NCI-H524 (cell line): ENCODE measurements around the gene FUT6.
"Not testable (repeated sequence)": the region's sequence is repeated elsewhere in the genome, so short reads cannot be mapped to it uniquely, and the experiment has no call there.

ENCODE experiments used
- DNase-seq, 2 experiments: peaks; one replicate each; lab custom pipeline; 2025; lab: John Stamatoyannopoulos, UW

Gene FUT6, protein sequence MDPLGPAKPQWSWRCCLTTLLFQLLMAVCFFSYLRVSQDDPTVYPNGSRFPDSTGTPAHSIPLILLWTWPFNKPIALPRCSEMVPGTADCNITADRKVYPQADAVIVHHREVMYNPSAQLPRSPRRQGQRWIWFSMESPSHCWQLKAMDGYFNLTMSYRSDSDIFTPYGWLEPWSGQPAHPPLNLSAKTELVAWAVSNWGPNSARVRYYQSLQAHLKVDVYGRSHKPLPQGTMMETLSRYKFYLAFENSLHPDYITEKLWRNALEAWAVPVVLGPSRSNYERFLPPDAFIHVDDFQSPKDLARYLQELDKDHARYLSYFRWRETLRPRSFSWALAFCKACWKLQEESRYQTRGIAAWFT

DNA sequence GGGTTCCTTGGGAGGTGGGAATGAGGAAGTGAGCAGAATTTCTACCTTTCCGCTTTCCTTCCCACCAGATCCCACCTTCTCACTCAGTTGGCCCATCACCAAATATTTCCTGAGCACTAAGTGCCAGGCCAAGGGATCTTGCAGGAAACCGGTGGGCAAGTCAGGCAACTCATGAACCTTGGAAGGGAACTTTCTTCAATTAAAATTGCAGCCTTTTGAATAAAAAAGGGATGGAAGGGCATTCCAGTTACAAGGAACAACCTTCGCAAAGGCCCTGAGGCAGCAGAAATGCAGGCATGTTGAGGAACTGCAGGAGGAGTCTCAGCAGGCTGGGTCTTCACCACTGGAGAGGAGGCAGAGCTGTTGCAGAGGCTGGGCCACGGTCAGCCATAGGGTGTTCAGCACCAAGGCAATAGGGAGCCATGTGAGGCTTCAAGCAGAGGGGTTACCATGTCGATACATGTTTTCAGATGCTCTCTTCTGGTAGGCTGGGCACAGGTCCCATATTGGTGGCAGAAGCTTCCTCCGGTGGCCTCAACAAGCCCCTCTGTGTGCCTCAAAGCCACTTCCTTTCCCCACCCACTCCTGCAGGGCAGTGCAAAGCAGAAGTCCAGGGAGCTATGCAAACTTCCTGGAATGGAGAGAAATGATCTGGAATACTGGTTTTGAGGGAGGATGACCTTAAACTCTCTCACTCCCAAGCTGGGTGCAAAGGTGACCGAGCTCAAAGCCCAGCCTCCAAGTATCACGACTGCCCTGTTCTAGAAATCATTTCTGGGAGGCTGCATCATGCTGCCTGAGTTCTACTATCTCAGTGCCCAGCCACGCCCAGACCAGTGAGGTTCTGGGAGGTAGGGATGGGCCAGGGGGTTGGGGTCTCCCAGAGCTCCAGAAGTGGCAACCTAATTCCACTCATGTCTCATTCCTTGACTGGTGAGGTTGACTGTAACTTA is at the start of gene FUT6:
TSS of gene FUT6 (minus strand) at position 638 of the 953 bp plus-strand sequence. CDS start 7,135 bp downstream, outside the sequence.
- DNase-seq, result no peak

DNA sequence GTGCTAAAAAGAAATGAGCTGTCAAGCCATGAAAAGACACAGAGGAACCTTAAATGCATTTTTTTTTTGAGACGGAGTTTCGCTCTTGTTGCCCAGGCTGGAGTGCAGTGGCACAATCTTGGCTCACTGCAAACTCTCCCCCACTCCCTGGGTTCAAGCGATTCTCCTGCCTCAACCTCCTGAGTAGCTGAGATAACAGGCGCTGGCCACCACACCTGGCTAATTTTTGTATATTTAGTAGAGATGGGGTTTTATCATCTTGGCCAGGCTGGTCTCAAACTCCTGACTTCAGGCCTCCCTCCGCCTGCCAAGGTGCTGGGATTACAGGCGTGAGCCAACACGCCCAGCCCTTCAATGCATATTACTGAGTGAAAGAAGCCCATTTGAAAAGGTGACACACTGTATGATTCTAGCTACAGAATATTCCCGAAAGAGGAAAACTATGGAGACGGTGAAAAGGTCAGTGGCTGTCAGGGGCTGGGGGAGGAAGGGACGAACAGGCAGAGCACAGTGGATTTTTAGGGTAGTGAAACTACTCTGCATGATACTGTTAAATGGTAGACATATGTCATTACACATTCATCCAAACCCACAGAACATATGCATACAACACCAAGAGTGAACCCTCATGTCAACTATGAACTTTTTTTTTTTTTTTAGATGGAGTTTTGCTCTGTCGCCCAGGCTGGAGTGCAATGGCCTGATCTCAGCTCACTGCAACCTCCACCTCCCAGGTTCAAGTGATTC is 44.7 kb upstream of the FUT6 start:
- not testable (repeated sequence) for DNase-seq

DNA sequence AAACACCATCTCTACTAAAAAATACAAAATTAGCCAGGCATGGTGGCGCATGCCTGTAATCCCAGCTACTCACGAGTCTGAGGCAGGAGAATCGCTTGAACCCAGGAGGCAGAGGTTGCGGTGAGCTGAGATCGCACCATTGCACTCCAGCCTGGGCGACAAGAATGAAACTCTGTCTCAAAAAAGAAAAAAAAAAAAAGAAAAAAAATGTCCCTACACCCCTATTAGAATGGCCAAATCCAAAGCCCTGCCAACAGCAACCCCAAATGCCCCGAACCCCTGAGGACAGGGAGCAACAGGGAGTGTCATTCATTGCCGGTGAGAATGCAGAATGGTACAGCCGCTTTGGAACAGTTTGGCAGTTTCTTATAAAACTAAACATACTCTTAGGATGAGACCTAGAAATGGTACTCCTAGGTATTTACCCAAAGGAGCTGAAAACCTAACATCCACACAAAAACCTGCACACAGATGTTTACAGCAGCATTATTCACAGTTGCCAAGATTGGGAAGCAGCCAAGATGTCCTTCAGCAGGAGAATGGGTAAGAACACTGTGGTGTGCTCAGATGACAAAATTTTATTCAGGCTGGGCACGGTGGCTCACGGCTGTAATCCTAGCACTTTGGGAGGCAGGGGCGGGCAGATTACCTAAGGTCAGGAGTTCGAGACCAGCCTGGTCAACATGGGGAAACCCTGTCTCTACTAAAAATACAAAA is 43.8 kb upstream of the FUT6 start:
- DNase-seq, result not testable (repeated sequence)

DNA sequence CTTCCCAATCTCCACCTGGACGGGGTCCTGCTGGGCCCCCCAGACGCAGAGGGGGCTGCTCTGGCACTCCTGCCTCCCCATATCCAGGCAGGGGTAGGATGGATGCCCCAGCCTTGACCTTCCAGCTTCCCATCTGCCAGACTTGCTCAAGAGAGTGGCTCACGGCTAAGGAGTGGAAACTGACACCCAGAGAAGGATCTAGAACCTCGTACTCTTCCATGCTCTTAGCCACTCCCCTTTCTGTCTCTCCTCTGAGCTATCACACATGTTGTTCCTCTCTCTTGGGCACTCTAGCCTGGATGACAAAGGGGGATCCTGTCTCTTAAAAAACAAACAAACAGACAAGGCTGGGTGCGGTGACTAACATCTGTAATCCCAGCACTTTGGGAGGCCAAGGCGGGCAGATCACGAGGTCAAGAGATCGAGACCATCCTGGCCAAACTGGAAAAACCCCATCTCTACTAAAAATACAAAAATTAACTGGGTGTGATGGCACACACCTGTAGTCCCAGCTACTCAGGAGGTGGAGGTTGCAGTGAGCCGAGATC is 43.0 kb upstream of the FUT6 start:
- peak in 1 of 2 experiments; percentile 47 for DNase-seq

DNA sequence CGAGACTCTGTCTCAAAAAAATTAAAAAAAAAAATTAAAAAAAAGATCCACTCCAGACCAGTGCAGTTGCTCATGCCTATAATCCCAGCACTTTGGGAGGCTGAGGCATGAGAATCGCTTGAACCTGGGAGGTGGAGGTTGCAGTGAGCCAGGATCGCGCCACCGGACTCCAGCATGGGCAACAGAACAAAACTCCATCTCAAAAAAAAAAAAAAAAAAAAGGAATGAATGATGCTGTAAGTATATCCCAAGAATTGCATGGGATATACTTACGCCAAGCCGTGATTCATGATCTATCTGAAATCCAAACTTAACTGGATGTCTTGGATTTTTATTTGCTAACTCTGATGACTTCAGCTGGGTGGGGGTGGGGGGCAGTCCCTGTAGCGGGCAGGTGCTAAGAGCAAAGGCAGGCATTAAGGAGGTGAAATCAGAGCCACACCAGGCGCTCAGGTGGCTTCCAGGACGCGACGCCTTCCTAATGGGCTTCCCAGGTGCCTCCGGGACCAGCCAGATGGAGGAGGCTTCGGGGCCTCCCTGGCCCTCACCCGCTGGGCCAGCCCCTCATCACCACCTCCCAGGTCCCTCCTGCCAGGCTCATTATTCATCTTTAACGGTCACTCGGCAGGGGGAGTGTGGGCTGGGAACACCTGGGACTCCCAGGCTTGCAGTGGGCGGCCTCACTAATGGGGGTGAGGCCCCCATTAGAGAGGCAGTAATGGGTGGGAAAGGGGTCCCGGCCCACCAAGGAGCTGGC is 42.2 kb upstream of the FUT6 start:
- DNase-seq, result peak; percentile 43 to 62

DNA sequence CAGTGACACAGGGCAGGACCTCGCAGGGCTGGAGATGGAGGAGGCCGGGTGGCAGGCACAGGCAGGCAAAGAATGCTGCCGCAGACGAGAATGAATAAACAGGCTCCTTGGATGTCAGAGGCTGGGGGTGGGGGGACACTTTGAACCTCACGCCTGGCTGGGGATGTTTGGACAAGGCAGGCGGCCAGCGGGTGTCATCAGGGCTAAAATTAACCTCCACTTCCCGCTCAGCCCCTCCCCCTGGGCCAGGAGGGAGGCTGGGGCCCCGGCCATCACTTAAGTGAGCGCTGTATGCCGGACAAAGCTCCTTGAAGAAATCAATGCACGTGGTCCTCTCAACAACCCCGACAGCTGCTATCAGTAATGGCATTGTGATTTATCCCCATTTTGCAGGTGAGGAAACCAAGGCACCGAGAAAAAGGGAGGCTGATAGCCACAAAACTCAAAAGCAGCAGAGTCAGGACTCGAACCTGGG is 41.1 kb upstream of the FUT6 start:
- DNase-seq, result peak in 1 of 2 experiments; percentile 41

DNA sequence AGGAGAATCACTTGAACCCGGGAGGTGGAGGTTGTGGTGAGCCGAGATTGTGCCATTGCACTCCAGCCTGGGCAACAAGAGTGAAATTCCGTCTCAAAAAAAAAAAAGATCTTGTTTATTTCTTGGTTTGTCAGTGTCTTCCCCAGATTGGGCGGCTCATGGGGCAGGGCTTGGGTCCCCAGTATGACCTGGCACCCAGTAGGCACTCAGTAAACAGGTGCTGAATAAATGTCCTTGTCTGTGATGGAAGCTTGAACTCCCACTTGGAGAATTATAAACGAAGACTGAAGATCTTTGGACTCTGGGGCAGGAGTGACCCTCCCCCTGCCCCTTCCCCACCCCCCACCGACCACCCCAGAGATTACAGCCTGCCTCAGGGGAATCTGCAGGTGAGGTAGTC is 40.7 kb upstream of the FUT6 start:
- no peak for DNase-seq

DNA sequence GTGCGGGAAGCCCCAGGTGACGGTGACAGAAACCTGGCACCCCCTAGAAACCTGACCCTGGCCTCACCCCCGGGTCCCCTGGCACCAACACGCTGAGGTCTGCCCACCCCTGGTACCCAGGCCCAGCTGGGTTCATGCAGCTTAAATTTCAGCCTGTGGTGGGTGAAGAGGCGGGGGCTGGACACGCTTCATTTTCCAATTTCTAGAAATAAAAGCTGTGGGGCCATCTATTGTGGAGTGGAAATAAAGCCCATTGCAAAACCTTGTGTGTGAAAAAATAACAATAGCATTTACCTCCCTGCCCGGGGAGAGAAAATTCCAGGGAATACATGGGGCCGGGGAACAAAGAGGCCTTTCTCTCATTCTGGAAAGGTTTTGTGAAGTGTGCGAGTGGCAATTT is 38.4 kb upstream of the FUT6 start:
- DNase-seq, result no peak

DNA sequence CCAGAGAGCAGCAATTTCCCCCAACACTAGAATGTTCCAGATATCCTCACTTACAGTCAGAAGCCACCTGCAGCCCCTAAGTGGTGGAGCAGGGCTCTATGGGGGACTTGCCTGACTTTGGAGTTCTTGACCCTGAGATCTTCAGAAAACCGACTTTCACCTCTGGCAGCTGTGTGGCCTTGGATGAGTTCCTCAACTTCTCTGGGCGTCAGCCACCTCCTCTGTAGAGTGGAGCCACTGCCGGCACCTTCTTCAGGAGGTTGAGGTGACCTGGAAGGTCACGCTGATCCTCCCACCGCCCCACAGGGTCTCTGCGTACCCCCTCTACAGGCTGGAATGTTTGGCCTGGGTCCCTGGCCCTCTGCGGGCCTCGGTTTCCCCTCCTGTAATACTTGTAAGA is 37.9 kb upstream of the FUT6 start:
- DNase-seq, result no peak

DNA sequence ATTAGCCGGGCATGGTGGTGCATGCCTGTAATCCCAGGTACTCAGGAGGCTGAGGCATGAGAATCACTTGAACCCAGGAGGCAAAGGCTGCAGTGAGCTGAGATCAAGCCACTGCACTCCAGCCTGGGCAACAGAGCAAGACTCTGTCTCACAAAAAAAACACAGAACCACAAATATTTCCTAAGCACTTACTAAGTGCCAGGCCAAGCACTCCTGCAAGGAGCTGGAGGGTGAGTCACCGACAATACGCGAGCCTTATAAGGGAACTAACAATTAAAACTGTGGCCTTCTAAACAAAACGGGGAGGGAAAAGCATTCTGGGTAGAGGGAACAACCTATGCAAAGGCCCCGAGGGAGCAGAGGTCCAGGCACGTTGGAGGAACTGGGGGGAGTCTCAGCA is 35.0 kb upstream of the FUT6 start:
- not testable (repeated sequence) for DNase-seq

DNA sequence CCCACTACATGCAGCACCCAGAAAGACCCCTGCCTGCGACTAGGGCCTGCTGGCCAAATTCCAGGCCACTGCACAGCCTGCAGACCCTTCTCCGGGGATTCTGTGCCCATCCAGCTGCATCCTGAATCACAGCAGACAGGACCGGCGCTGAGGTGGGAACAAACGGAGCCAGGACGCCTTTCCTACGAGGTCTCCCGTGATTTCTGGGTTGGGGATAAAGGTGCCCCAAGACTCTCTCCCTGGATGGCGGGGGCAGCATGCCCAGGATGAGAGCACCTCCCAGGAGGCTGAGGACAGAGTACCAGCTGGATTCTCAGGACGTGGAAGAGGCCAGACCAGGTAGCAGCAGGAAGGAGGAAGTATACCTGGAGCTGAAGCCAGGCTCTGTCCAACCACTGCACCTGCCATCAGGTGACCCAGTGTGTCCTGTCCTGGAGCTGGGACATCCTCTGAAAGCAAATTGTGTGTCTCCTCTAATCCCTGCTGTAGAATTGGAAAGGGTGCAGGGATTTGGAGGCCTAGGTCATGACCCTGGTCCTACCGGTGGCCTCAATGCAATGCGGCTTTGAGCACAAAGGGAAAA is 34.2 kb upstream of the FUT6 start:
- no peak for DNase-seq

DNA sequence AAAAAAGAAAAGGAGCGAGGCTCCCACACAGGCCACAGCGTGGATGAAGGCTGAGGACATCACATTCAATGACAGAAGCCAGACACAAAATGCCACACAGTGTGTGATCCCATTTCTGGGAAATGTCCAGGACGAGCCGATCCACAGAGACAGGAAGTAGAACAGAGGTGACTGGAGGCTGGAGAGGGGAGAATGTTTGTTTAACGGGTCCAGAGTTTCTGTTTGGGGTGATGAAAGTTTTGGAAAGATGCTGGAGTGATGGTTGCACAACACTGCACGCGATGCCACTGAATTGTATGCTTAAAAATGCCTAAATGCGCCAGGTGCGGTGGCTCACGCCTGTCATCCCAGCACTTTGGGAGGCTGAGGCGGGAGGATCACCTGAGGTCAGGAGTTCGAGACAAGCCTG is 31.5 kb upstream of the FUT6 start:
- DNase-seq, result no peak

DNA sequence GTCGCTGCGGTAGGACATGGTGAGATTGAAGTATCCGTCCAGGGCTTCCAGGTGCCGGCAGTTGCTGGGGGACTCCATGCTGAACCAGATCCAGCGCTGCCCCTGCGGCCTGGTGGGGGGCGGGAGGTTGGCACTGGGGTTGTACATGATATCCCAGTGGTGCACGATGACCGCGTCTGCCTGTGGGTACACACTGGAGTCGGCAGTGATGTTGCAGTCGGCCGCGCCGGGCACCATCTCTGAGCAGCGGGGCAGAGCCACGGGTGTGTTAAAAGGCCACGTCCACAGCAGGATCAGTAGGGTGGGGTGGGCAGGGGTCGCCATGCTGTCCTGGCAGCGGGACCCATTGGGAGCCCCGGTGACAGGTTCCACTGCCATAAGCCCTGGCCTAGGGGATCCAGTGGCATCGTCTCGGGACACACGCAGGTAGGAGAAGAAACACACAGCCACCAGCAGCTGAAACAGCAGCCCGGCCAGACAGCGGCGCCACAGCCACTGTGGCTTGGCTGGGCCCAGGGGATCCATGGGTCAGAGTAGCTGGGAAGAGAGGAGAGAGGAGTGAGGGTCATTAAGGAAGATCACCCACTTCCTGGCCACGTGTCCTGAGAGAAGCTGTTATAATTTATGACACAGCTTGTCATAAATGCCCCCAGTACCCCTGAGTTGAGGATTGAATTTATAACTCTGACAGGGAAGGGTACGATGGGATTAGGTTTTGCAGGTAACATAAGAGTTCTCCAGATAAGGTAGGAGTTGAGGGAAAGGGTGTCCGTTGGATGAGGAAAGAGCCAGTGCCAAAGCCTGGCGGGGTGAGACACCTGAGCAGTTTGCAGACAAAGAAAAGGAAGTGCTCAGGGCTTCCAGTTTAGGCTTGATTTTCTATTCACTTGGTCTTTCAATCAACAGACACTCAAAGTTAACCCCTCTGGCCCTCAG is 28.0 kb upstream of the FUT6 start:
- DNase-seq, result no peak

DNA sequence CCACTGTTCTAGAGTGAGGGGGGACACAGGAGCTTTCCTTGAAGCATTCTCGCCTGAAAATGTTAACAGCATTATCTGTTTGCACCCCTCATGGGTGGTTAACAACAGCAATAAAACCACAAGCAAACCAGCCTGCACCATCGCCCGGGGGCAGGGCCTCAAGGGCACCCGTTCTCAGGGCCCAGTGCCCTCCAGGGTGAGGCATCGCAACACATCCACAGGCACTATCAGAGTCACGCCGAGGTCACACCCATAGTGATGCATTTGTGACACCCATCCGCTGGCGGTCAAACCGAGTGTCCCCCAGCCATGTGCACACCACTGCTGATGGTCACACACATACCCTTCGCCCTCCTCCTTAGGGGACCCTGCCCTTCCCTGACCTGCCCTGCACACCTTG is 26.3 kb upstream of the FUT6 start:
- DNase-seq, result no peak

DNA sequence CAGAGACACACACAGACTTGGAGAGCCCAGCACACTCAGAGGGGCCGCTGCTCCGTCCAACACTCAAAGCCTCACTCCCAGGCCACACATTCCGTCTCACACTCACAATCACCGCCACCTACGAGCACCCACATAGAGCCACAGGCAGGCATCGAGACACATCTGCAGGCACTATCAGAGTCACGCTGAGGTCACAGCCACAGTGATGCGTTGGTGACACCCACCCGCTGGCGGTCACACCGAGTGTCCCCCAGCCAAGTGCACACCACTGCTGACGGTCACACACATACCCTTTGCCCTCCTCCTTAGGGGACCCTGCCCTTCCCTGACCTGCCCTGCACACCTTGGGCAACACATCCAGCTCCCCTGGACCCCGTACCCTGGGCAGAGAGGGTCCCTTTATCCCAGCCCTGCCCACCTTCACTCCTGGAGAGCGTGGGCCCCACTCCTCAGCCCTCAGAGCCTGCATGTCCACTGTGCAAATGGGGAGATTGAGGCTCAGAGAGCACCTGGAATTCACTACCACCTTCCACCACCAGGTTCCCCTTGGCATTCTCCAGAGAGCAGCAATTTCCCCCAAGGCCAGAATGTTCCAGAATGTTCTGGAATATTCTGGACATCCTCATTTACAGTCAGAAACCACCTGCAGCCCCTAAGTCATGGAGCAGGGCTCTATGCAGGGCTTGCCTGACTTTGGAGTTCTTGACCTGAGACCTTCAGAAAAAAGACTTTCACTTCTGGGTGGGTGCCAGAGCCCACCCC is 25.4 kb upstream of the FUT6 start:
- no peak for DNase-seq

DNA sequence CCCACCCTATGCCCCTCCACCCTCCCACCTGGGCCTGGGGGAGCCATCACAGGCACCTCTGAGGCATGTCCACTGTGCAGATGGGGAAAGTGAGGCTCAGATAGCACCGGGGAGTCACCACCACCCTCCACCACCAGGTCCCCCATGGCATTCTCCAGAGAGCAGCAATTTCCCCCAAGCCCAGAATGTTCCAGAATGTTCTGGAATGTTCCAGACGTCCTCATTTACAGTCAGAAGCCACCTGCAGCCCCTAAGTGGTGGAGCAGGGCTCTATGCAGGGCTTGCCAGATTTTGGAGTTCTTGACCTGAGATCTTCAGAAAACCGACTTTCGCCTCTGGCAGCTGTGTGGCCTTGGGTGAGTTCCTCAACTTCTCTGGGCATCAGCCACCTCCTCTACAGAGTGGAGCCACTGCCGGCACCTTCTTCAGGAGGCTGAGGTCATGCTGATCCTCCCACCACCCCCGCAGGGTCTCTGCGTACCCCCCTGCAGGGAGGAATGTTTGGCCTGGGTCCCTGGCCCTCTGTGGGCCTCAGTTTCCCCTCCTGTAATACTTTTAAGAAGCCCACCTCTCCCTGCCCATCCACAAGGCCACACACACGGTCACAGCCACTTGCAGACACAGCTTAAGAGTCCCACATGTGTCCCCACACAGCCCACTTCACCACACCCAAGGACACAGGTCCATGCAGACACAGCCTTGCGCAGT is 24.7 kb upstream of the FUT6 start:
- DNase-seq, result no peak

DNA sequence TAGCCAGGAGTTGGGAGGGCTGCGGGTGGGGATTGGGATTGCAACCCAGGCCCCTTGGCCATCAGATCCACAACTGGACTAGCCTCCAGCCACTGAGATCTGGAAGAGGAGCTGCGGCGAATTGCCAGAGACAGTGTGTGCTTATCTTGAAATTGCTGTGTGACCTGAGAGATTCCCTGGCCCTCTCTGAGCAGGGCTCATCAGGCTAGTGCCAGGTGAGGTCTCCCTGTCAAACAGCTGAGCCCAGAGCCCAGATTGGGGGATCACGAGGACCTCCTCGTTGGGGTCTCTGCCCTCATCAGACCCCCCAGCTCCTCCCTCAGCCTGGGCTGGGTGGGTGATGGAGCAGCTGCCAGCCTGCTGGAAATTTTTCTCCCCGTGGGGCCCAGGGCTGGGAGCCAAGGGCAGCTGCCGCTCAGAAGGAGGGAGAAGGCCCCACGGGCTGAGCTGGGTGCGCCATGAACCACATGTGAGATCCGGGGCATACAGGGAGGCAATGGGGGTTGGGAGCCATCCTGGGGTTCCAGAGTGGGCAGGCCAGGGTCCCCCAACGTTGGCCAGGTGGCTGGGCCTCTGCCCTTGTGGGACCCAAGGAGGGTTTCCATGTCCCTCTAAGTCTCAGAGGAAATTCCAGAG is 23.6 kb upstream of the FUT6 start:
- no peak for DNase-seq
